A549 (cell line): ENCODE measurements around the gene SORCS2. TPM values are rescaled to one million over a fixed set of nuclear protein-coding genes. Genes with fewer than 3 reads are reported as not detected.

Experiments used
- ATAC-seq, 2 experiments: fragments of 200-7000 bp in 1 of 2; fragments of >200 bp in 1 of 2; cut with Nextera tagmentation in 1 of 2; cut with Tn5 transposase in 1 of 2; 3 replicates each; pipeline versions ENCODE4 v1.8.0 to v1.9.1; 2018 to 2020; ENCODE audit warnings: mild to moderate bottlenecking in 1 of 2, moderate library complexity in 1 of 2
- CTCF ChIA-PET: fragments of 300-600 bp; sonication (Branson Sonifier 250); formaldehyde crosslinking; extraction: SDS; loops from one replicate; lab custom pipeline; 2021; ENCODE audit warnings: antibody characterized with exemption, inconsistent platforms; lab: Yijun Ruan, JAX
- POLR2A ChIA-PET: fragments of 350-600 bp; formaldehyde crosslinking; extraction: SDS; loops from one replicate; lab custom pipeline; 2021; ENCODE audit warnings: antibody characterized with exemption, inconsistent platforms; lab: Yijun Ruan, JAX
- DNase-seq, 2 experiments: peaks; one replicate each; pipeline versions ENCODE4 v3.0.0 to v3.0.0-alpha.2; 2011 to 2016; ENCODE audit warnings: low read depth in 1 of 2, low spot score in 1 of 2
- FAIRE-seq: peaks from 2 replicates; lab custom pipeline; 2011; peaks lifted over from hg19 to GRCh38; lab: Jason Lieb, UNC
- H3K27ac ChIP-seq, 2 experiments: fragments of >200 bp; sonication (Bioruptor Twin); formaldehyde crosslinking; 3 replicates each; pipeline ENCODE4 v1.5.1; 2016 to 2017
- H3K4me1 ChIP-seq: fragments of >200 bp; sonication (Bioruptor Twin); formaldehyde crosslinking; 3 replicates; pipeline ENCODE4 v1.6.1; 2016
- H3K4me2 ChIP-seq: fragments of >200 bp; sonication (Bioruptor Twin); formaldehyde crosslinking; 3 replicates; pipeline ENCODE4 v1.6.1; 2016
- H3K4me3 ChIP-seq: fragments of >200 bp; sonication (Bioruptor Twin); formaldehyde crosslinking; 3 replicates; pipeline ENCODE4 v1.5.1; 2016
- H3K9me3 ChIP-seq: fragments of >200 bp; sonication (Bioruptor Twin); formaldehyde crosslinking; 3 replicates; pipeline ENCODE4 v1.6.1; 2016
- BCL3 ChIP-seq: fragments of >200 bp; sonication (Bioruptor Twin); formaldehyde crosslinking; IDR thresholded peaks from 3 replicates; pipeline ENCODE4 v1.6.1; 2016
- EHMT2 ChIP-seq: fragments of 200-600 bp; sonication (generic); IDR thresholded peaks from 2 replicates; pipeline ENCODE4 v1.6.1; 2016; ENCODE audit warnings: antibody characterized with exemption, low read depth, mild to moderate bottlenecking, moderate library complexity
- ELK1 ChIP-seq: fragments of 150-350 bp; IDR thresholded peaks from 2 replicates; pipeline ENCODE4 v1.6.1; 2014; ENCODE audit warnings: low read depth, mild to moderate bottlenecking, low read length
- EP300 ChIP-seq, 2 experiments: fragments of >200 bp; sonication (Bioruptor Twin); formaldehyde crosslinking; IDR thresholded peaks; 2 replicates in 1 of 2; 3 replicates in 1 of 2; pipeline ENCODE4 v1.6.1; 2016 to 2017
- FOSL2 ChIP-seq, 2 experiments: fragments of 450-650 bp in 1 of 2; fragments of >200 bp in 1 of 2; sonication (Bioruptor Twin) in 1 of 2; formaldehyde crosslinking; IDR thresholded peaks; 2 replicates each; pipeline versions ENCODE4 v1.5.0 to v1.6.1; 2016 to 2020; ENCODE audit warnings: mild to moderate bottlenecking in 1 of 2, moderate library complexity in 1 of 2
- HDAC2 ChIP-seq: fragments of 200-600 bp; sonication (generic); IDR thresholded peaks from 2 replicates; pipeline ENCODE4 v1.6.1; 2016
- HMGXB4 ChIP-seq: fragments of 250-450 bp; sonication (Bioruptor Pico); IDR thresholded peaks from 2 replicates; pipeline ENCODE4 v1.5.0; 2021; ENCODE audit warnings: mild to moderate bottlenecking, moderate library complexity, borderline replicate concordance
- JUNB ChIP-seq: fragments of >200 bp; sonication (Bioruptor Twin); formaldehyde crosslinking; IDR thresholded peaks from 2 replicates; pipeline ENCODE4 v1.6.1; 2016
- KDM1A ChIP-seq: fragments of 200-600 bp; sonication (generic); IDR thresholded peaks from 2 replicates; pipeline ENCODE4 v1.6.1; 2016; ENCODE audit warnings: low read depth, mild to moderate bottlenecking
- KDM5A ChIP-seq: fragments of 200-600 bp; sonication (generic); IDR thresholded peaks from 2 replicates; pipeline ENCODE4 v1.6.1; 2016; ENCODE audit warnings: antibody characterized with exemption, mild to moderate bottlenecking
- MAZ ChIP-seq: fragments of 150-350 bp; IDR thresholded peaks from 2 replicates; pipeline ENCODE4 v1.6.1; 2014; ENCODE audit warnings: antibody characterized with exemption, low read depth, low read length, borderline replicate concordance
- NFE2L2 ChIP-seq: fragments of 150-350 bp; conservative IDR thresholded peaks from 2 replicates; pipeline ENCODE4 v1.6.1; 2014; ENCODE audit warnings: low read length
- NPAS2 ChIP-seq: fragments of 250-450 bp; sonication (Bioruptor Pico); IDR thresholded peaks from 2 replicates; pipeline ENCODE4 v1.8.0; 2022; ENCODE audit warnings: mild to moderate bottlenecking, moderate library complexity, borderline replicate concordance
- POLR2A ChIP-seq: IDR thresholded peaks from 2 replicates; pipeline ENCODE4 v1.6.1; 2012; ENCODE audit warnings: mild to moderate bottlenecking, low read length
- RAD21 ChIP-seq, 2 experiments: fragments of >200 bp in 1 of 2; sonication (Bioruptor Twin) in 1 of 2; formaldehyde crosslinking in 1 of 2; IDR thresholded peaks in 1 of 2; conservative IDR thresholded peaks in 1 of 2; 2 replicates in 1 of 2; 3 replicates in 1 of 2; pipeline ENCODE4 v1.6.1; 2012 to 2018; ENCODE audit warnings: inconsistent platforms in 1 of 2
- RCOR1 ChIP-seq: fragments of 150-350 bp; IDR thresholded peaks from 2 replicates; pipeline ENCODE4 v1.6.1; 2014; ENCODE audit warnings: antibody characterized with exemption, low read length, low read depth
- REST ChIP-seq: fragments of 200-600 bp; sonication (generic); IDR thresholded peaks from 2 replicates; pipeline ENCODE4 v1.6.1; 2016; ENCODE audit warnings: antibody characterized with exemption, mild to moderate bottlenecking, moderate library complexity
- RFX5 ChIP-seq: fragments of 450-650 bp; IDR thresholded peaks from 2 replicates; pipeline ENCODE4 v1.7.1; 2014; ENCODE audit warnings: antibody characterized with exemption, mild to moderate bottlenecking, moderate library complexity
- RNF2 ChIP-seq: fragments of 200-600 bp; sonication (generic); IDR thresholded peaks from 2 replicates; pipeline ENCODE4 v1.6.1; 2016; ENCODE audit warnings: low read depth, mild to moderate bottlenecking, antibody characterized with exemption, moderate library complexity, borderline replicate concordance
- SMC3 ChIP-seq: fragments of >200 bp; sonication (Bioruptor Twin); formaldehyde crosslinking; IDR thresholded peaks from 3 replicates; pipeline ENCODE4 v1.6.1; 2018; ENCODE audit warnings: inconsistent platforms
- TFCP2L1 ChIP-seq: fragments of 250-450 bp; sonication (Bioruptor Pico); IDR thresholded peaks from 2 replicates; pipeline ENCODE4 v1.5.0; 2021; ENCODE audit warnings: mild to moderate bottlenecking
- TP53 ChIP-seq: fragments of 250-450 bp; sonication (Bioruptor Pico); IDR thresholded peaks from 2 replicates; pipeline ENCODE4 v1.5.0; 2021; ENCODE audit warnings: mild to moderate bottlenecking, moderate library complexity
- ZSCAN20 ChIP-seq: fragments of 250-450 bp; sonication (Bioruptor Pico); IDR thresholded peaks from 2 replicates; pipeline ENCODE4 v1.8.0; 2022; ENCODE audit warnings: mild to moderate bottlenecking, moderate library complexity
- WGBS: methylation state at CpG from one replicate; pipeline ENCODE4 v1.1.6; 2017; ENCODE audit errors: missing lambda C conversion rate; 5-methylcytosine and 5-hydroxymethylcytosine counted together
- polyA plus RNA-seq, 4 experiments: library from polyadenylated mRNA; depleted of rRNA in 3 of 4; stranded (reverse); fragments of >200 nt; fragmentation: RNase III in 1 of 4; extraction: RNeasy Plus Mini Kit Qiagen cat#74134 plus additional on column Dnase treatment in 1 of 4; gene quantifications; 2 replicates in 3 of 4; 3 replicates in 1 of 4; pipeline ENCODE4 v1.2.3, GENCODE V29; 2011 to 2017

SORCS2 gene
- polyA plus RNA-seq, 2 of the 4 experiments (the other 2 are of a cell fraction): 1.4 to 4.6 TPM

GRCh38 chr4:7315935-7316334, 123.6 kb downstream of the SORCS2 start:
- no peak for TF ChIP-seq HMGXB4 (CRISPR knock-in tag)
- TF ChIP-seq REST: no peak
- TF ChIP-seq RNF2: no peak
- TF ChIP-seq EP300 (IDR thresholded peaks at IDR 0.05): no peak
- TF ChIP-seq KDM1A: no peak
- no peak for TF ChIP-seq RFX5
- TF ChIP-seq, all 56 proteins: peak for 0
- Histone ChIP-seq H3K27ac (no peak overlapping the region), H3K4me3 (no peak overlapping the region), H3K9me3 (no peaks in the 10 kb centered on the region), H3K4me2 (no peak overlapping the region), H3K4me1 (no peaks in the 10 kb centered on the region)
- CTCF ChIA-PET: interaction anchor here (1.1 kb wide), 1 partner anchor 404 kb away, joined by 4 read pairs; no protein-coding TSS in a partner anchor
- DNase-seq (no peak), FAIRE-seq (no peak), ATAC-seq (no peak)
- POLR2A ChIA-PET: no interaction called here
- 15% methylated on average over 1 of the region's 1 CpG for WGBS

GRCh38 chr4:7319024-7319423, 126.7 kb downstream of the SORCS2 start:
- H3K4me2 ChIP-seq: no peak overlapping the region
- ChIA-PET POLR2A (no interaction called here), CTCF (interaction anchor here (1.0 to 1.5 kb wide), 3 partner anchors 10 to 401 kb away, joined by 3 to 4 read pairs (median 3); no protein-coding TSS in a partner anchor)
- H3K27ac ChIP-seq: no peak overlapping the region
- DNase-seq (no peak), FAIRE-seq (no peak), ATAC-seq (no peak)
- WGBS: 53% methylated on average over 4 of the region's 4 CpGs
- no peak overlapping the region for H3K4me3 ChIP-seq
- no peak for TF ChIP-seq RAD21 (conservative IDR thresholded peaks at IDR 0.05 in 1 of 2, IDR thresholded peaks at IDR 0.05 in 1 of 2)
- TF ChIP-seq FOSL2 (IDR thresholded peaks at IDR 0.05): no peak
- no peak for TF ChIP-seq FOSL2 (CRISPR knock-in tag; IDR thresholded peaks at IDR 0.05)
- no peak for TF ChIP-seq RNF2
- TF ChIP-seq EHMT2: no peak
- no peak for TF ChIP-seq NFE2L2
- no peak for TF ChIP-seq NPAS2 (CRISPR knock-in tag)
- no peak for TF ChIP-seq HDAC2
- TF ChIP-seq RCOR1: no peak
- no peak for TF ChIP-seq KDM5A
- no peak for TF ChIP-seq SMC3
- no peak for TF ChIP-seq KDM1A
- no peak for TF ChIP-seq MAZ
- TF ChIP-seq TP53 (CRISPR knock-in tag): no peak
- no peak for TF ChIP-seq JUNB
- TF ChIP-seq POLR2A: no peak
- no peak for TF ChIP-seq ELK1
- no peak for TF ChIP-seq HMGXB4 (CRISPR knock-in tag)
- TF ChIP-seq TFCP2L1 (CRISPR knock-in tag): no peak
- no peak for TF ChIP-seq BCL3
- TF ChIP-seq ZSCAN20 (CRISPR knock-in tag): no peak
- H3K4me1 ChIP-seq: no peaks in the 10 kb centered on the region
- H3K9me3 ChIP-seq: no peaks in the 10 kb centered on the region
